Gastroesophageal sphincter (tissue), 4 donors: ENCODE data around the gene ID3. TPM values are rescaled to one million over a fixed set of nuclear protein-coding genes. Genes with fewer than 3 reads are reported as not detected.

ENCODE experiments used
- ATAC-seq: fragments of 150-250 bp; one replicate; pipeline ENCODE4 v1.9.1; 2016; ENCODE audit warnings: mild to moderate bottlenecking, moderate library complexity
- H3K27ac ChIP-seq, 4 donors: fragments of 200-600 bp; sonication (generic) in 3 of 4; 1 replicate in 3 of 4; 2 replicates in 1 of 4; pipeline ENCODE4 v1.5.1; 2016 to 2019
- H3K27me3 ChIP-seq: fragments of 200-600 bp; sonication (generic); one replicate; pipeline ENCODE4 v1.5.1; 2019
- H3K36me3 ChIP-seq, 2 donors: fragments of 200-600 bp; sonication (generic); one replicate each; pipeline ENCODE4 v1.5.1; 2019; ENCODE audit warnings: control low read depth in 1 of 2
- H3K4me1 ChIP-seq, 3 donors: fragments of 200-600 bp; sonication (generic); 1 replicate in 2 of 3; 2 replicates in 1 of 3; pipeline ENCODE4 v1.5.1; 2016 to 2019; ENCODE audit warnings: control low read depth in 2 of 3
- H3K4me3 ChIP-seq, 2 donors: fragments of 200-600 bp; sonication (generic); one replicate each; pipeline ENCODE4 v1.5.1; 2019; ENCODE audit warnings: mild to moderate bottlenecking in 1 of 2, moderate library complexity in 1 of 2
- H3K9me3 ChIP-seq, 3 donors: fragments of 200-600 bp; sonication (generic); one replicate each; pipeline ENCODE4 v1.5.1; 2017 to 2019; ENCODE audit warnings: control low read depth in 2 of 3
- CTCF ChIP-seq, 4 experiments: fragments of 200-600 bp in 2 of 4; fragments of 450-650 bp in 2 of 4; sonication (generic) in 1 of 4; IDR thresholded peaks; one replicate each; pipeline ENCODE4 v1.5.1; 2017 to 2019; ENCODE audit warnings: antibody characterized with exemption in 4 of 4, mild to moderate bottlenecking in 2 of 4, moderate library complexity in 2 of 4
- EP300 ChIP-seq: sonication (generic); formaldehyde crosslinking; IDR thresholded peaks from one replicate; pipeline ENCODE4 v1.6.1; 2017; ENCODE audit warnings: antibody characterized with exemption, mild to moderate bottlenecking
- POLR2A ChIP-seq, 2 donors: fragments of 450-650 bp; IDR thresholded peaks; one replicate each; pipeline ENCODE4 v1.6.1; 2017; ENCODE audit warnings: antibody characterized with exemption in 2 of 2, mild to moderate bottlenecking in 2 of 2, moderate library complexity in 1 of 2
- POLR2AphosphoS5 ChIP-seq: sonication (generic); formaldehyde crosslinking; IDR thresholded peaks from one replicate; pipeline ENCODE4 v1.6.1; 2017; ENCODE audit warnings: antibody characterized with exemption
- WGBS, 2 donors: methylation state at CpG; one replicate each; pipeline ENCODE4 v1.1.5; 2018; ENCODE audit warnings: low coverage in 1 of 2; 5-methylcytosine and 5-hydroxymethylcytosine counted together
- total RNA-seq, 4 donors: library from RNA; depleted of rRNA; stranded (reverse); fragments of >200 nt; gene quantifications; one replicate each; pipeline ENCODE4 v1.1.0, GENCODE V29; 2016

The ID3 gene
- total RNA-seq, 4 donors from 2014 or later = 144 to 270 (median 221) TPM

GRCh38 chr1:23594927-23595353 is 35.6 kb upstream of the ID3 start:
- ATAC-seq = no peak
- no peak overlapping the region for H3K4me3 ChIP-seq
- whole genome bisulfite sequencing, 2 donors = 84 to 100% methylated on average over 2 to 7 of the region's 7 CpGs
- H3K4me1 ChIP-seq = peaks cover 0 to 12% (median 0%) of the 10 kb centered on the region in 3 donors
- no peak for TF ChIP-seq POLR2A (IDR thresholded peaks at IDR 0.05)
- no peak for TF ChIP-seq EP300
- no peak for TF ChIP-seq POLR2AphosphoS5
- no peak for TF ChIP-seq CTCF (IDR thresholded peaks at IDR 0.05)
- H3K27me3 ChIP-seq = no peaks in the 10 kb centered on the region
- H3K36me3 ChIP-seq = no peaks in the 10 kb centered on the region
- no peak overlapping the region for H3K27ac ChIP-seq
- H3K9me3 ChIP-seq = no peaks in the 10 kb centered on the region

GRCh38 chr1:23594149-23594907 is 35.0 kb upstream of the ID3 start:
- Histone ChIP-seq H3K27ac (no peak overlapping the region), H3K36me3 (no peaks in the 10 kb centered on the region), H3K9me3 (no peaks in the 10 kb centered on the region), H3K4me3 (no peak overlapping the region), H3K4me1 (peaks cover 0 to 12% (median 0%) of the 10 kb centered on the region in 3 donors), H3K27me3 (no peaks in the 10 kb centered on the region)
- TF ChIP-seq EP300 = no peak
- TF ChIP-seq POLR2AphosphoS5 = no peak
- no peak for TF ChIP-seq CTCF (IDR thresholded peaks at IDR 0.05)
- no peak for TF ChIP-seq POLR2A (IDR thresholded peaks at IDR 0.05)
- WGBS, 2 donors = 29 to 100% methylated on average over 1 of the region's 3 CpGs
- ATAC-seq = no peak

GRCh38 chr1:23593556-23594148 is 34.4 kb upstream of the ID3 start:
- H3K9me3 ChIP-seq = no peaks in the 10 kb centered on the region
- ATAC-seq = no peak
- H3K27ac ChIP-seq = no peak overlapping the region
- TF ChIP-seq CTCF (IDR thresholded peaks at IDR 0.05) = no peak
- no peak for TF ChIP-seq POLR2A (IDR thresholded peaks at IDR 0.05)
- no peak for TF ChIP-seq EP300
- no peak for TF ChIP-seq POLR2AphosphoS5
- WGBS, 2 donors = 52% methylated on average over 2 of the region's 6 CpGs; no CpG with 5 or more reads in 1 of the 2 donors
- no peaks in the 10 kb centered on the region for H3K27me3 ChIP-seq
- H3K36me3 ChIP-seq = no peaks in the 10 kb centered on the region
- peaks cover 0 to 12% (median 0%) of the 10 kb centered on the region in 3 donors for H3K4me1 ChIP-seq
- no peak overlapping the region for H3K4me3 ChIP-seq

- no peaks in the 10 kb centered on the region for H3K36me3 ChIP-seq
- TF ChIP-seq CTCF (IDR thresholded peaks at IDR 0.05) = no peak
- no peaks in the 10 kb centered on the region for H3K9me3 ChIP-seq
- no peak for ATAC-seq
- H3K4me3 ChIP-seq = no peak overlapping the region
- H3K27me3 ChIP-seq = no peaks in the 10 kb centered on the region
- peaks cover 0 to 12% (median 0%) of the 10 kb centered on the region in 3 donors for H3K4me1 ChIP-seq
- 81 to 88% methylated on average over 3 to 5 of the region's 5 CpGs for WGBS, 2 donors
- no peak overlapping the region for H3K27ac ChIP-seq
Observed at GRCh38 chr1:23593042-23593521, 33.8 kb upstream of the ID3 start.
